GM19023 (cell line): ENCODE data around the gene TOP1.
"Not testable (repeated sequence)": the region's sequence is repeated elsewhere in the genome, so short reads cannot be mapped to it uniquely, and the experiment has no call there.

ENCODE experiments used
- ATAC-seq: cut with Tn5 transposase; IDR thresholded peaks from one replicate; pipeline ENCODE4 v1.9.1; 2021; ENCODE audit warnings: mild to moderate bottlenecking, moderate library complexity; ENCODE audit not compliant: unreplicated experiment

TOP1 gene

GRCh38 chr20:41123631-41124030 lies 95.0 kb downstream of the TOP1 start:
- no peak for ATAC-seq

- ATAC-seq: no peak
These were observed 96.0 kb downstream of the TOP1 start for GRCh38 chr20:41124451-41125094.

- ATAC-seq: no peak
These were observed 97.2 kb downstream of the TOP1 start for GRCh38 chr20:41125530-41126457.

- no peak for ATAC-seq
These were observed 98.1 kb downstream of the TOP1 start for GRCh38 chr20:41126719-41127118.

GRCh38 chr20:41128317-41128716 lies 99.7 kb downstream of the TOP1 start:
- ATAC-seq: not testable (repeated sequence)

- no peak for ATAC-seq
These were observed 103.2 kb downstream of the TOP1 start for GRCh38 chr20:41131594-41132387.

GRCh38 chr20:41132388-41132775 lies 103.8 kb downstream of the TOP1 start:
- ATAC-seq: not testable (repeated sequence)

- peak; percentile 43 for ATAC-seq
These were observed 105.2 kb downstream of the TOP1 start for GRCh38 chr20:41133709-41134361.

- ATAC-seq: no peak
These were observed 106.0 kb downstream of the TOP1 start for GRCh38 chr20:41134362-41135186.

- ATAC-seq: no peak
These were observed 106.7 kb downstream of the TOP1 start for GRCh38 chr20:41135187-41135887.

- no peak for ATAC-seq
These were observed 107.5 kb downstream of the TOP1 start for GRCh38 chr20:41135888-41136679.

GRCh38 chr20:41136680-41137613 lies 108.3 kb downstream of the TOP1 start, which contains the start of gene PLCG1:
PLCG1 (plus strand) TSS chr20:41137543; CDS start chr20:41137642, 99 bp downstream.
- ATAC-seq: peak; percentile 53

- ATAC-seq: peak; percentile 5
These were observed 109.2 kb downstream of the TOP1 start for GRCh38 chr20:41137614-41138474.

- ATAC-seq: no peak
These were observed 110.0 kb downstream of the TOP1 start for GRCh38 chr20:41138475-41139226.

GRCh38 chr20:41139227-41140093 lies 110.8 kb downstream of the TOP1 start:
- no peak for ATAC-seq
